Stimulated activated CD8-positive, alpha-beta memory T cell treated with anti-CD3 and anti-CD28 coated beads, Interleukin-15, amount 100 ng/mL, for 4 hours (primary cell): ENCODE data around the gene PPP1R14C.

Experiments used
- DNase-seq, 2 donors: peaks; one replicate each; pipeline ENCODE4 v3.0.0-alpha.2; 2020; ENCODE audit warnings: low read depth in 2 of 2

PPP1R14C gene

GRCh38 chr6:150271172-150271500 lies 128.3 kb downstream of the PPP1R14C start:
- DNase-seq = no peak

- no peak for DNase-seq
Measured at GRCh38 chr6:150271501-150272263, 128.8 kb downstream of the PPP1R14C start.

- no peak for DNase-seq
Measured at GRCh38 chr6:150272264-150272975, 129.6 kb downstream of the PPP1R14C start.

GRCh38 chr6:150272976-150273315 lies 130.1 kb downstream of the PPP1R14C start:
- DNase-seq = no peak

GRCh38 chr6:150273457-150274309 lies 130.8 kb downstream of the PPP1R14C start:
- DNase-seq = no peak

- DNase-seq = no peak
Measured at GRCh38 chr6:150275489-150275888, 132.6 kb downstream of the PPP1R14C start.

- no peak for DNase-seq
Measured at GRCh38 chr6:150276168-150276936, 133.5 kb downstream of the PPP1R14C start.

- DNase-seq = no peak
Measured at GRCh38 chr6:150276937-150277742, 134.3 kb downstream of the PPP1R14C start.

- DNase-seq = no peak
Measured at GRCh38 chr6:150279533-150279932, 136.7 kb downstream of the PPP1R14C start.

- no peak for DNase-seq
Measured at GRCh38 chr6:150280703-150281102, 137.9 kb downstream of the PPP1R14C start.

- no peak for DNase-seq
Measured at GRCh38 chr6:150281767-150282166, 138.9 kb downstream of the PPP1R14C start.

- no peak for DNase-seq
Measured at GRCh38 chr6:150282806-150283205, 140.0 kb downstream of the PPP1R14C start.

GRCh38 chr6:150286460-150286859 lies 143.6 kb downstream of the PPP1R14C start:
- DNase-seq = no peak

GRCh38 chr6:150286912-150287311 lies 144.1 kb downstream of the PPP1R14C start:
- DNase-seq = no peak

- DNase-seq = no peak
Measured at GRCh38 chr6:150288456-150288855, 145.6 kb downstream of the PPP1R14C start.

GRCh38 chr6:150289454-150290071 lies 146.7 kb downstream of the PPP1R14C start:
- no peak for DNase-seq

GRCh38 chr6:150290429-150290828 lies 147.6 kb downstream of the PPP1R14C start:
- DNase-seq = no peak

- DNase-seq = no peak
Measured at GRCh38 chr6:150291968-150292710, 149.3 kb downstream of the PPP1R14C start.

GRCh38 chr6:150293019-150293418 lies 150.2 kb downstream of the PPP1R14C start:
- DNase-seq = no peak
